ENCODE data around the gene GPR153. TPM values are rescaled to one million over a fixed set of nuclear protein-coding genes. Genes with fewer than 3 reads are reported as not detected.

Gene GPR153
- total and polyA plus RNA-seq, 4 donors = 0.37 to 5.9 (median 2.7) TPM

- Histone ChIP-seq H3K4me3 (ENCODE audit: low read depth in 1 of 3, low read length in 3 of 3) (no peak overlapping the region), H3K27ac (ENCODE audit: low read depth in 1 of 2, low read length in 2 of 2) (no peak overlapping the region), H3K9ac (ENCODE audit: low read depth in 1 of 2, low read length in 2 of 2) (no peak overlapping the region), H3K27me3 (ENCODE audit: control insufficient read depth in 4 of 4, insufficient read depth in 4 of 4, low read length in 3 of 4) (no peaks in the 10 kb centered on the region), H3K36me3 (ENCODE audit: control insufficient read depth in 4 of 4, insufficient read depth in 3 of 4, low read depth in 1 of 4, low read length in 3 of 4) (no peaks in the 10 kb centered on the region), H3K9me3 (ENCODE audit: control insufficient read depth in 4 of 4, low read length in 3 of 4) (no peaks in the 10 kb centered on the region), H3K4me1 (ENCODE audit: control insufficient read depth in 4 of 4, insufficient read depth in 4 of 4, low read length in 3 of 4) (no peaks in the 10 kb centered on the region)
- TF ChIP-seq, protein P1, sequence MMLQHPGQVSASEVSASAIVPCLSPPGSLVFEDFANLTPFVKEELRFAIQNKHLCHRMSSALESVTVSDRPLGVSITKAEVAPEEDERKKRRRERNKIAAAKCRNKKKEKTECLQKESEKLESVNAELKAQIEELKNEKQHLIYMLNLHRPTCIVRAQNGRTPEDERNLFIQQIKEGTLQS (IDR thresholded peaks at IDR 0.05) = no peak
- TF ChIP-seq FOXA1 (IDR thresholded peaks at IDR 0.05) = no peak
- no peak for TF ChIP-seq TAF1 (conservative IDR thresholded peaks at IDR 0.05)
- TF ChIP-seq HNF4G (IDR thresholded peaks at IDR 0.05) = no peak
- no peak for TF ChIP-seq CTCF (IDR thresholded peaks at IDR 0.05; ENCODE audit: low read depth, low read length, missing input control)
- TF ChIP-seq JUND (IDR thresholded peaks at IDR 0.05) = no peak
- TF ChIP-seq, protein P2, sequence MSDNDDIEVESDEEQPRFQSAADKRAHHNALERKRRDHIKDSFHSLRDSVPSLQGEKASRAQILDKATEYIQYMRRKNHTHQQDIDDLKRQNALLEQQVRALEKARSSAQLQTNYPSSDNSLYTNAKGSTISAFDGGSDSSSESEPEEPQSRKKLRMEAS (IDR thresholded peaks at IDR 0.05) = no peak
- 92% methylated on average over 10 of the region's 10 CpGs for WGBS
- no peak for DNase-seq (ENCODE audit: low spot score)
Measured at GRCh38 chr1:6287431-6287886, 26.6 kb upstream of the GPR153 start.

DNA sequence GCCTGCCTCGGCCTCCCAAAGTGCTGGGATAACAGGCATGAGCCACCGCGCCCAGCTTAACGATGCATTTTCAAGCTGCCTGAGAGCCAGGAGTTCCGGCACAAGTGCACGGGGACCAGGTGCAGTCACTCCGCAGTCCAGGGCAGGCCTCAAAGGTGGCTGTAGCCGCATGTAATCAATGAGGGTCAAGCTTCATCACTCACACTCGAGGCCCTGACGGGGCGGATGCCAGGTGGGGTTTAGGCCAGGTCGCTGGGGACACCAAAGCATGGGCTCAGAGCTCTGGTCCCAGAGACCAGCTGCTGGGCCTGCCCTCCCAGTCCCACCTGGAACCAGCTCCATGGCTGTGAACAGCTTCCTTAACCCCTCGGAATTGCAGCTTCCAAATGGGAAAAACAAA, 26.1 kb upstream of the GPR153 start:
- no peak for TF ChIP-seq NR2F2 (IDR thresholded peaks at IDR 0.05)
- TF ChIP-seq SP1 (IDR thresholded peaks at IDR 0.05) = no peak
- no peak for TF ChIP-seq JUND (IDR thresholded peaks at IDR 0.05)
- no peak for TF ChIP-seq GABPA (IDR thresholded peaks at IDR 0.05 in 1 of 2, conservative IDR thresholded peaks at IDR 0.05 in 1 of 2)
- no peak for TF ChIP-seq HNF4G (IDR thresholded peaks at IDR 0.05)
- no peak for TF ChIP-seq FOXA2 (IDR thresholded peaks at IDR 0.05)
- no peak for TF ChIP-seq TAF1 (conservative IDR thresholded peaks at IDR 0.05)
- TF ChIP-seq HNF4A (conservative IDR thresholded peaks at IDR 0.05) = no peak
- TF ChIP-seq RAD21 (IDR thresholded peaks at IDR 0.05) = no peak
- Histone ChIP-seq H3K36me3 (ENCODE audit: control insufficient read depth in 4 of 4, insufficient read depth in 3 of 4, low read depth in 1 of 4, low read length in 3 of 4) (no peaks in the 10 kb centered on the region), H3K9me3 (ENCODE audit: control insufficient read depth in 4 of 4, low read length in 3 of 4) (no peaks in the 10 kb centered on the region), H3K4me1 (ENCODE audit: control insufficient read depth in 4 of 4, insufficient read depth in 4 of 4, low read length in 3 of 4) (no peaks in the 10 kb centered on the region), H3K27me3 (ENCODE audit: control insufficient read depth in 4 of 4, insufficient read depth in 4 of 4, low read length in 3 of 4) (no peaks in the 10 kb centered on the region), H3K4me3 (ENCODE audit: low read depth in 1 of 3, low read length in 3 of 3) (no peak overlapping the region), H3K27ac (ENCODE audit: low read depth in 1 of 2, low read length in 2 of 2) (no peak overlapping the region), H3K9ac (ENCODE audit: low read depth in 1 of 2, low read length in 2 of 2) (no peak overlapping the region)
- no peak for DNase-seq (ENCODE audit: low spot score)
- 84% methylated on average over 13 of the region's 13 CpGs for WGBS

GRCh38 chr1:6286266-6286665, 25.4 kb upstream of the GPR153 start:
- TF ChIP-seq FOXA1 (IDR thresholded peaks at IDR 0.05) = no peak
- TF ChIP-seq YY1 (IDR thresholded peaks at IDR 0.05) = no peak
- no peak for TF ChIP-seq NR2F2 (IDR thresholded peaks at IDR 0.05)
- TF ChIP-seq, protein P3, sequence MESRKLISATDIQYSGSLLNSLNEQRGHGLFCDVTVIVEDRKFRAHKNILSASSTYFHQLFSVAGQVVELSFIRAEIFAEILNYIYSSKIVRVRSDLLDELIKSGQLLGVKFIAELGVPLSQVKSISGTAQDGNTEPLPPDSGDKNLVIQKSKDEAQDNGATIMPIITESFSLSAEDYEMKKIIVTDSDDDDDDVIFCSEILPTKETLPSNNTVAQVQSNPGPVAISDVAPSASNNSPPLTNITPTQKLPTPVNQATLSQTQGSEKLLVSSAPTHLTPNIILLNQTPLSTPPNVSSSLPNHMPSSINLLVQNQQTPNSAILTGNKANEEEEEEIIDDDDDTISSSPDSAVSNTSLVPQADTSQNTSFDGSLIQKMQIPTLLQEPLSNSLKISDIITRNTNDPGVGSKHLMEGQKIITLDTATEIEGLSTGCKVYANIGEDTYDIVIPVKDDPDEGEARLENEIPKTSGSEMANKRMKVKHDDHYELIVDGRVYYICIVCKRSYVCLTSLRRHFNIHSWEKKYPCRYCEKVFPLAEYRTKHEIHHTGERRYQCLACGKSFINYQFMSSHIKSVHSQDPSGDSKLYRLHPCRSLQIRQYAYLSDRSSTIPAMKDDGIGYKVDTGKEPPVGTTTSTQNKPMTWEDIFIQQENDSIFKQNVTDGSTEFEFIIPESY (IDR thresholded peaks at IDR 0.05) = no peak
- no peak for TF ChIP-seq HNF4A (conservative IDR thresholded peaks at IDR 0.05)
- TF ChIP-seq JUND (IDR thresholded peaks at IDR 0.05) = no peak
- TF ChIP-seq REST (IDR thresholded peaks at IDR 0.05) = no peak
- no peak for TF ChIP-seq TAF1 (conservative IDR thresholded peaks at IDR 0.05)
- TF ChIP-seq SP1 (IDR thresholded peaks at IDR 0.05) = no peak
- TF ChIP-seq GABPA (IDR thresholded peaks at IDR 0.05 in 1 of 2, conservative IDR thresholded peaks at IDR 0.05 in 1 of 2) = no peak
- TF ChIP-seq HNF4G (IDR thresholded peaks at IDR 0.05) = no peak
- Histone ChIP-seq H3K27ac (ENCODE audit: low read depth in 1 of 2, low read length in 2 of 2) (no peak overlapping the region), H3K36me3 (ENCODE audit: control insufficient read depth in 4 of 4, insufficient read depth in 3 of 4, low read depth in 1 of 4, low read length in 3 of 4) (no peaks in the 10 kb centered on the region), H3K9me3 (ENCODE audit: control insufficient read depth in 4 of 4, low read length in 3 of 4) (no peaks in the 10 kb centered on the region), H3K9ac (ENCODE audit: low read depth in 1 of 2, low read length in 2 of 2) (no peak overlapping the region), H3K4me3 (ENCODE audit: low read depth in 1 of 3, low read length in 3 of 3) (no peak overlapping the region), H3K4me1 (ENCODE audit: control insufficient read depth in 4 of 4, insufficient read depth in 4 of 4, low read length in 3 of 4) (no peaks in the 10 kb centered on the region), H3K27me3 (ENCODE audit: control insufficient read depth in 4 of 4, insufficient read depth in 4 of 4, low read length in 3 of 4) (no peaks in the 10 kb centered on the region)
- 97% methylated on average over 8 of the region's 8 CpGs for WGBS
- no peak for DNase-seq (ENCODE audit: low spot score)

Data from liver (tissue), 9 donors.